DND-41 (cell line): ENCODE measurements around the gene CLN5.

Source experiments
- ATAC-seq: fragments of 200-7000 bp; cut with Tn5 transposase; 3 replicates; pipeline ENCODE4 v1.9.1; 2021; ENCODE audit warnings: low read depth; ENCODE audit not compliant: insufficient read depth
- DNase-seq: peaks from one replicate; pipeline ENCODE4 v3.0.0-alpha.2; 2020
- H2AFZ ChIP-seq: 2 replicates; pipeline ENCODE4 v1.6.0; 2012; ENCODE audit warnings: low read depth, low read length
- H3K27ac ChIP-seq: 2 replicates; pipeline ENCODE4 v1.5.1; 2012; ENCODE audit warnings: low read length, inconsistent platforms
- H3K27me3 ChIP-seq: fragments of 200-600 bp; sonication (generic); 2 replicates; pipeline ENCODE4 v1.6.0; 2012; ENCODE audit warnings: low read length, mild to moderate bottlenecking, inconsistent platforms; ENCODE audit not compliant: insufficient read depth, poor library complexity
- H3K36me3 ChIP-seq: 2 replicates; pipeline ENCODE4 v1.5.1; 2012; ENCODE audit warnings: low read length, inconsistent platforms; ENCODE audit not compliant: insufficient read depth
- H3K4me1 ChIP-seq: 2 replicates; pipeline ENCODE4 v1.5.1; 2012; ENCODE audit warnings: mild to moderate bottlenecking, low read length; ENCODE audit not compliant: insufficient read depth
- H3K4me2 ChIP-seq: 2 replicates; pipeline ENCODE4 v1.6.0; 2012; ENCODE audit warnings: mild to moderate bottlenecking, moderate library complexity, low read length, inconsistent platforms; ENCODE audit not compliant: insufficient read depth
- H3K4me3 ChIP-seq, 2 experiments: fragments of 200-600 bp in 1 of 2; shearing (Covaris generic) in 1 of 2; 2 replicates each; pipeline ENCODE4 v1.5.1; 2012 to 2016; ENCODE audit warnings: inconsistent platforms in 2 of 2, low read length in 2 of 2, mild to moderate bottlenecking in 2 of 2, low read depth in 1 of 2, moderate library complexity in 1 of 2
- H3K79me2 ChIP-seq: 2 replicates; pipeline ENCODE4 v1.6.0; 2012; ENCODE audit warnings: low read length, inconsistent platforms; ENCODE audit not compliant: insufficient read depth
- H3K9ac ChIP-seq: 2 replicates; pipeline ENCODE4 v1.6.0; 2012; ENCODE audit warnings: low read depth, mild to moderate bottlenecking, inconsistent platforms, low read length, moderate library complexity
- H3K9me3 ChIP-seq: 2 replicates; pipeline ENCODE4 v1.5.1; 2012; ENCODE audit warnings: low read length, moderate library complexity, mild to moderate bottlenecking, inconsistent platforms; ENCODE audit not compliant: insufficient read depth, severe bottlenecking
- H4K20me1 ChIP-seq: 2 replicates; pipeline ENCODE4 v1.6.0; 2012; ENCODE audit warnings: low read length; ENCODE audit not compliant: insufficient read depth
- CTCF ChIP-seq: IDR thresholded peaks from 2 replicates; pipeline ENCODE4 v1.5.1; 2012; ENCODE audit warnings: borderline replicate concordance, low read length, moderate library complexity, mild to moderate bottlenecking; ENCODE audit not compliant: poor library complexity, severe bottlenecking; ENCODE audit errors: extremely low read depth
- EZH2 ChIP-seq: IDR thresholded peaks from 3 replicates; pipeline ENCODE4 v1.6.1; 2012; ENCODE audit warnings: borderline replicate concordance, low read depth, mild to moderate bottlenecking, moderate library complexity, low read length, inconsistent platforms; ENCODE audit not compliant: severe bottlenecking

The CLN5 gene

DNA sequence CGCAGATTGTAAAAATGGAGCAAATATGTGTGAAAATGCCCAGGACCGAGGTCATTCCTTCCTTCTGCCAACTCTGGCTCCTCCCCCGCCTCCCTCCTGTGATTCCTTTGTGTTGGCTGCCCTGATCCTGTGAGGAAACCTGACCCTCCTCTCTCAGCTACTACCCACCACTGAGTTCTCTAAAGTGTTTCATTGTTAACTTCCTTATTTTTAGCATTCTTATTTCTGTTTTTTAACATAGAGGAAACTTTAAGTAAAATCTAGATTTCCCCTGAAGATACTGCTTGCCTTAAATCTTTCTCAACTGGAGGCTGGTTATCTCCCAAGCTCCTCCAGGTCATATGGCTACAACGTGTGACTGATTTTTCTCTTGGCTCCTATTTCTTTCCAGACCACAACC lies 56.8 kb downstream of the CLN5 start:
- Histone ChIP-seq H3K4me3 (no peak overlapping the region), H2AFZ (no peak overlapping the region), H3K9ac (no peak overlapping the region), H3K27ac (no peak overlapping the region), H3K79me2 (no peaks in the 10 kb centered on the region), H3K9me3 (no peaks in the 10 kb centered on the region), H3K27me3 (no peaks in the 10 kb centered on the region), H4K20me1 (no peaks in the 10 kb centered on the region), H3K4me2 (no peak overlapping the region), H3K4me1 (no peaks in the 10 kb centered on the region), H3K36me3 (peaks cover 86% of the 10 kb centered on the region)
- TF ChIP-seq CTCF (no peak), EZH2 (no peak)
- ATAC-seq: no peak
- DNase-seq: no peak

DNA sequence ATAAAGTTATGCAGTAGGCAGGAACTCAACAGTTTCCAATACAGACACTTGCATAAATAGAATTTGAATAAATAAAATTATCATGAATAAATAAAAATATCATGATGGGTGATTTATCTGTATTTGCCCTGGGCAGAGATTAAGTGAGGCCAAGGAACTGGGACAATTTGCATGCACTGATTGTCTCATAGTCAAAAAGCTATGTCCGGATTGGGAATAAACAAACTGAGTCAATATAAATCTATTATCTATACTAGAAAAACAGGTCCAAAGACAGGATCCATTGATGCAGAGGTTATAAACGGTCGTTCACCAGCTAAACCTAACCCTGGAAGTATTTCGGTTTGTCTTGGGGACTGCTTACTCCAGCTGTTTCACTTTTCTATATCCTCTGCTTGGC lies 61.3 kb downstream of the CLN5 start:
- no peak overlapping the region for H3K27ac ChIP-seq

More for the DNA sequence above, 61.3 kb downstream of the CLN5 start:
- TF ChIP-seq EZH2 (no peak), CTCF (no peak)
- Histone ChIP-seq H2AFZ (no peak overlapping the region), H3K79me2 (no peaks in the 10 kb centered on the region), H3K4me3 (no peak overlapping the region), H3K9me3 (no peaks in the 10 kb centered on the region), H3K36me3 (peaks cover 94% of the 10 kb centered on the region), H3K4me1 (no peaks in the 10 kb centered on the region), H4K20me1 (no peaks in the 10 kb centered on the region), H3K9ac (no peak overlapping the region), H3K4me2 (no peak overlapping the region), H3K27me3 (no peaks in the 10 kb centered on the region)
- ATAC-seq (no peak), DNase-seq (no peak)
